ENCODE data around the gene SPDYE5.
"Not testable (repeated sequence)": the region's sequence is repeated elsewhere in the genome, so short reads cannot be mapped to it uniquely, and the experiment has no call there.

Gene SPDYE5

DNA sequence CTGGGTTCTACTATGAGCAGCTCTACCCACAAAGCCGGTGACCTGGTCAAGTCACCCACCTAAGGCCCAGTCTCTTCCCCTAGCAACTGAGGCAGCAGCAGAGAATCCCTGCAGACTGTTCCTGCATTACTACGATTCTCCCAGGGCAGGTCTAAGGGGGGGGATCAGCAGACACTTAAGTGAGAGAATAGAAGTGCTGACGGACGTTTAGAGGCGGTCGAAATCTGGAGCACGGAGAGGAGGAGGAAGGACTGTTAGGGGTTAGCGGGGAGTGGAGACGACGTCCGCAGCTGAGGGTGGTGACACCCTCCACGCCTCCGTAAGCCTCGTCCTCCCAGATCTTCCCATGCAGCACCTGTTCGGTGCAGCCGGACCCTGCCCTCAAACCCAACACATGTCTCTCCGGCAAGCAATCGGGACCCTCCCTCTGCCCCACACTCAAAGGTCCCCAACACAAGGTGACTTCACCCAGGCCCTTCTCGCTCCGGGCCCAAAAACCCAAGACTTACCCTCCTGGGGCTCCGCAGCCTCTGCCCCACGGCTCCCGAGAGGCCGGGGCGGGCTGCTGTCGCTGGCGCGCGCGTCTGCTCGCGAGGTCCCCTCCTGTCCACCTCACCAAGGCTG lies 6.7 kb upstream of the SPDYE5 start:
- H3K27me3 ChIP-seq (ENCODE audit: insufficient read depth, poor library complexity, severe bottlenecking); H3K9me3 ChIP-seq (ENCODE audit: severe bottlenecking); H3K36me3 ChIP-seq (ENCODE audit: low read depth); DNase-seq (ENCODE audit: low spot score); H3K4me1 ChIP-seq (ENCODE audit: insufficient read depth, poor library complexity, severe bottlenecking); ATAC-seq (ENCODE audit: low read depth): not testable (repeated sequence)
- Histone ChIP-seq H3K27ac (ENCODE audit: poor library complexity, severe bottlenecking) (peak overlapping the region; percentile 52), H3K4me3 (ENCODE audit: severe bottlenecking) (peak overlapping the region; percentile 96)

GRCh38 chr7:75485979-75486643 lies 6.0 kb upstream of the SPDYE5 start, which contains the start of gene POM121C:
Gene POM121C (minus strand): TSS chr7:75486299. CDS start chr7:75441496, 44,803 bp downstream.
- peak; percentile 93 for DNase-seq (ENCODE audit: low spot score)
- H3K4me1 ChIP-seq (ENCODE audit: insufficient read depth, poor library complexity, severe bottlenecking); H3K9me3 ChIP-seq (ENCODE audit: severe bottlenecking); H3K36me3 ChIP-seq (ENCODE audit: low read depth); H3K27me3 ChIP-seq (ENCODE audit: insufficient read depth, poor library complexity, severe bottlenecking): not testable (repeated sequence)
- peak within 1 kb of the TSS; percentile 52 for H3K27ac ChIP-seq (ENCODE audit: poor library complexity, severe bottlenecking)
- H3K4me3 ChIP-seq (ENCODE audit: severe bottlenecking) = peak within 1 kb of the TSS; percentile 96
- peak; percentile 100 for ATAC-seq (ENCODE audit: low read depth)

DNA sequence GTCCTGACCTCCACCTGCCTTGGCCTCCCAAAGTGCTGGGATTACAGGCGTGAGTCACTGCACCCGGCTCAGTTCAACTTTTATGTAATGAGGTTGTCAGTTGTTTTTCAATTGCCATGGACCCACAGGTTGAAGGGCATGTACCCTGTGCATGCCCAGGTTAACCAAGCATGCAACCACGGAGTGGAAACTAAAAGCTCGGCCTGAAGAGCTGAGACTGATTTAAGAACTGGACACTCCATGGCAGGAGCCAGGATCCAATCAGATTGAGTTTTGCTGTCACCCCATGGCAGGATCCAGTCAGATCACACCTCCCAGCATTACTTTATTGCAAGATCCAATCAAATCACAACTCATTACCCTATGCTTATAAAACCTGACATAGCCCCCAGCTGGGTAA lies 16.9 kb downstream of the SPDYE5 start:
- not testable (repeated sequence) for ATAC-seq (ENCODE audit: low read depth); H3K4me3 ChIP-seq (ENCODE audit: severe bottlenecking); H3K27ac ChIP-seq (ENCODE audit: poor library complexity, severe bottlenecking); H3K4me1 ChIP-seq (ENCODE audit: insufficient read depth, poor library complexity, severe bottlenecking); H3K27me3 ChIP-seq (ENCODE audit: insufficient read depth, poor library complexity, severe bottlenecking); DNase-seq (ENCODE audit: low spot score); H3K36me3 ChIP-seq (ENCODE audit: low read depth); H3K9me3 ChIP-seq (ENCODE audit: severe bottlenecking)

DNA sequence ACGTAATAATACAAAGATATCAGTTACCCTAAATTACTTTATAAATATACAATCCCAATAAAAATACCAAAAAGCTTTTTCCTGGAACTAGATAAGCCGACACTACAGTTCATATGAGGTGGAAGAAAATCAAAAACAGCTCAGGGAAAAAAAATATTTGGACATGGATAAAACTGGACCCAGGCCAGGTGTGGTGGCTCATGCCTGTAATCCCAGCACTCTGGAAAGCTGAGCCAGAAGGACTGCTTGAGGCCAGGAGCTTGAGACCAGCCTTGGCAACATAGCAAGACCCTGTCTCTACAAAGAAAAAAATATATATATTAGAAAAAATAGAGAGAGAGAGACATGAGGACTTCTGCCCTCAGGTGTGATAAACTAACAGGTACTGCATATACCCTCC lies 26.7 kb downstream of the SPDYE5 start:
- DNase-seq (ENCODE audit: low spot score); H3K4me1 ChIP-seq (ENCODE audit: insufficient read depth, poor library complexity, severe bottlenecking); H3K4me3 ChIP-seq (ENCODE audit: severe bottlenecking); H3K9me3 ChIP-seq (ENCODE audit: severe bottlenecking); ATAC-seq (ENCODE audit: low read depth); H3K27ac ChIP-seq (ENCODE audit: poor library complexity, severe bottlenecking); H3K27me3 ChIP-seq (ENCODE audit: insufficient read depth, poor library complexity, severe bottlenecking): not testable (repeated sequence)
- peaks cover 47% of the 10 kb centered on the region for H3K36me3 ChIP-seq (ENCODE audit: low read depth)

DNA sequence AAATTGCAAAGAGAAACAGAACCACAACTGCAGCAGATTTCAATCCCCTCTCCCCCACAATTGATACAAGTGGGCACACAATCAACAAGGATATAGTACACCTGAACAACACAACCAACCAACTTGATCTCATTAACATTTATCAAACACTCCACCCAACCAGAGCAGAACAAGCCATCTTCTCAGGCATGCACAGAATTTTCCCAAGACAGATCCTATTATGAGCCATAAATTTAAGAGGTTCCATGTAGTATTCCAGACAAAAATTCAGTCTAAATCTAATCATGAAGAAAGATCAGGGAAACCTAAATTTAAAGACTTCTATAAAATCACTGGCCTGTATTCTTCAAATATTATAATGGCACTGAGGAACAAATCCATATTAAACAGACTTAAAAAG lies 29.6 kb downstream of the SPDYE5 start:
- not testable (repeated sequence) for H3K4me1 ChIP-seq (ENCODE audit: insufficient read depth, poor library complexity, severe bottlenecking); ATAC-seq (ENCODE audit: low read depth); H3K9me3 ChIP-seq (ENCODE audit: severe bottlenecking); H3K27ac ChIP-seq (ENCODE audit: poor library complexity, severe bottlenecking); H3K27me3 ChIP-seq (ENCODE audit: insufficient read depth, poor library complexity, severe bottlenecking); H3K4me3 ChIP-seq (ENCODE audit: severe bottlenecking); DNase-seq (ENCODE audit: low spot score)
- H3K36me3 ChIP-seq (ENCODE audit: low read depth) = peaks cover 57% of the 10 kb centered on the region

DNA sequence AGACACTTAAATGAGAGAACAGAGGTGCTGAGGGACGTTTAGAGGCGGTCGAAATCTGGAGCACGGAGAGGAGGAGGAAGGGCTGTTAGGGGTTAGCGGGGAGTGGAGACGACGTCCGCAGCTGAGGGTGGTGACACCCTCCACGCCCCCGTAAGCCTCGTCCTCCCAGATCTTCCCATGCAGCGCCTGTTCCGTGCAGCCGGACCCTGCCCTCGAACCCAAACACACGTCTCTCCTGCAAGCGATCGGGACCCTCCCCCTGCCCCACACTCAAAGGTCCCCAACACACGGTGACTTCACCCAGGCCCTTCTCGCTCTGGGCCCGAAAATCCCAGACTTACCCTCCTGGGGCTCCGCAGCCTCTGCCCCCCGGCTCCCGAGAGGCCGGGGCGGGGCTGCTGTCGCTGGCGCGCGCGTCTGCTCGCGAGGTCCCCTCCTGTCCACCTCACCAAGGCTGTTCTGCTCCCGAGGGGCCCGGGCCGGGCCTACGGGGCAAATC lies 35.2 kb downstream of the SPDYE5 start:
- not testable (repeated sequence) for DNase-seq (ENCODE audit: low spot score); H3K27me3 ChIP-seq (ENCODE audit: insufficient read depth, poor library complexity, severe bottlenecking); H3K9me3 ChIP-seq (ENCODE audit: severe bottlenecking); H3K4me1 ChIP-seq (ENCODE audit: insufficient read depth, poor library complexity, severe bottlenecking)
- H3K36me3 ChIP-seq (ENCODE audit: low read depth) = peaks cover 31% of the 10 kb centered on the region
- peak; percentile 2; the same call in 1 of the 3 replicates for ATAC-seq (ENCODE audit: low read depth)
- peak overlapping the region; percentile 77 for H3K4me3 ChIP-seq (ENCODE audit: severe bottlenecking)
- H3K27ac ChIP-seq (ENCODE audit: poor library complexity, severe bottlenecking) = peak overlapping the region; percentile 60

DNA sequence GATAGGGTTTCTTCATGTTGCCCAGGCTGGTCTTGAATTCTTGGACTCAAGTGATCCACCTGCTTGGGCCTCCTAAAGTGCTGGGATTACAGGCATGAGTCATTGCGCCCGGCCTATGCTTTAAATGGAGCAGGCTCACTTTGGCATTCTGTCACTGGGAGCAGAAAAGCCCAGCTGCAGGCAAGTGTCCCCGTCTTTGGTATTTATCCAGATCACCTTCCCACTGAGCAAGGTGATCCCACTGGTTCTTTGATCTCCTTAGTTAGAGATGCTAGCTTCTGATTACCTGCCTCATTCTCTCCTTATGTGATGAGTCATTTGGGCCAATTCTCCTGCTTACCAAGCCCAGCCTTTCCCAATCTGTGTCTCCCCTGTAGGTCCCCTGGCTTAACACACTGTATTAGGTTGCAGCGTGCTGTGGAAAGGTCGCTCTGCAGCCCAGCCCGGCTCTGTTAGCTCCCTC lies 39.3 kb downstream of the SPDYE5 start:
- Histone ChIP-seq H3K27me3 (ENCODE audit: insufficient read depth, poor library complexity, severe bottlenecking) (no peaks in the 10 kb centered on the region), H3K27ac (ENCODE audit: poor library complexity, severe bottlenecking) (no peak overlapping the region), H3K4me3 (ENCODE audit: severe bottlenecking) (no peak overlapping the region), H3K9me3 (ENCODE audit: severe bottlenecking) (no peaks in the 10 kb centered on the region), H3K36me3 (ENCODE audit: low read depth) (no peaks in the 10 kb centered on the region), H3K4me1 (ENCODE audit: insufficient read depth, poor library complexity, severe bottlenecking) (no peaks in the 10 kb centered on the region)
- DNase-seq (ENCODE audit: low spot score) (peak; percentile 15), ATAC-seq (ENCODE audit: low read depth) (no peak)
- TF ChIP-seq, protein P1, sequence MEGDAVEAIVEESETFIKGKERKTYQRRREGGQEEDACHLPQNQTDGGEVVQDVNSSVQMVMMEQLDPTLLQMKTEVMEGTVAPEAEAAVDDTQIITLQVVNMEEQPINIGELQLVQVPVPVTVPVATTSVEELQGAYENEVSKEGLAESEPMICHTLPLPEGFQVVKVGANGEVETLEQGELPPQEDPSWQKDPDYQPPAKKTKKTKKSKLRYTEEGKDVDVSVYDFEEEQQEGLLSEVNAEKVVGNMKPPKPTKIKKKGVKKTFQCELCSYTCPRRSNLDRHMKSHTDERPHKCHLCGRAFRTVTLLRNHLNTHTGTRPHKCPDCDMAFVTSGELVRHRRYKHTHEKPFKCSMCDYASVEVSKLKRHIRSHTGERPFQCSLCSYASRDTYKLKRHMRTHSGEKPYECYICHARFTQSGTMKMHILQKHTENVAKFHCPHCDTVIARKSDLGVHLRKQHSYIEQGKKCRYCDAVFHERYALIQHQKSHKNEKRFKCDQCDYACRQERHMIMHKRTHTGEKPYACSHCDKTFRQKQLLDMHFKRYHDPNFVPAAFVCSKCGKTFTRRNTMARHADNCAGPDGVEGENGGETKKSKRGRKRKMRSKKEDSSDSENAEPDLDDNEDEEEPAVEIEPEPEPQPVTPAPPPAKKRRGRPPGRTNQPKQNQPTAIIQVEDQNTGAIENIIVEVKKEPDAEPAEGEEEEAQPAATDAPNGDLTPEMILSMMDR (IDR thresholded peaks at IDR 0.05; ENCODE audit: poor library complexity, severe bottlenecking) = no peak

Data from RWPE2 (cell line).